H9 (cell line): ENCODE measurements around the gene HAND1. TPM values are rescaled to one million over a fixed set of nuclear protein-coding genes. Genes with fewer than 3 reads are reported as not detected.

Experiments used
- DNase-seq: peaks from one replicate; pipeline ENCODE4 v3.0.0-alpha.2; 2017
- H2AFZ ChIP-seq: one replicate; pipeline ENCODE4 v1.6.1; 2013; ENCODE audit warnings: mild to moderate bottlenecking, low read length, control low read depth, moderate library complexity
- H2AK5ac ChIP-seq: 2 replicates; pipeline ENCODE4 v1.6.1; 2013; ENCODE audit warnings: low read length, control low read depth, mixed read lengths; ENCODE audit not compliant: insufficient read length
- H2BK120ac ChIP-seq: one replicate; pipeline ENCODE4 v1.6.1; 2013; ENCODE audit warnings: low read depth, mild to moderate bottlenecking, low read length, control low read depth, inconsistent platforms; ENCODE audit not compliant: poor library complexity, severe bottlenecking
- H2BK12ac ChIP-seq: 2 replicates; pipeline ENCODE4 v1.6.1; 2013; ENCODE audit warnings: low read length, control low read depth, mixed read lengths, low read depth; ENCODE audit not compliant: insufficient read length
- H2BK15ac ChIP-seq: 2 replicates; pipeline ENCODE4 v1.6.1; 2013; ENCODE audit warnings: low read depth, low read length, control low read depth
- H2BK20ac ChIP-seq: one replicate; pipeline ENCODE4 v1.6.1; 2013; ENCODE audit warnings: low read depth, mild to moderate bottlenecking, low read length, control low read depth, inconsistent platforms; ENCODE audit not compliant: poor library complexity, severe bottlenecking
- H2BK5ac ChIP-seq: 2 replicates; pipeline ENCODE4 v1.6.1; 2013; ENCODE audit warnings: low read length, control low read depth, mixed read lengths; ENCODE audit not compliant: insufficient read length
- H3K14ac ChIP-seq: 2 replicates; pipeline ENCODE4 v1.6.1; 2013; ENCODE audit warnings: low read length, control low read depth; ENCODE audit not compliant: insufficient read depth
- H3K18ac ChIP-seq: 2 replicates; pipeline ENCODE4 v1.6.1; 2013; ENCODE audit warnings: low read depth, mild to moderate bottlenecking, mixed read lengths, low read length, control low read depth; ENCODE audit not compliant: insufficient read length
- H3K23ac ChIP-seq: 2 replicates; pipeline ENCODE4 v1.6.1; 2013; ENCODE audit warnings: low read length, control low read depth, mixed read lengths, low read depth; ENCODE audit not compliant: insufficient read length
- H3K23me2 ChIP-seq: 2 replicates; pipeline ENCODE4 v1.6.1; 2013; ENCODE audit warnings: low read depth, mild to moderate bottlenecking, mixed read lengths, low read length, control low read depth; ENCODE audit not compliant: insufficient read length, poor library complexity, severe bottlenecking
- H3K27ac ChIP-seq: 2 replicates; pipeline ENCODE4 v1.5.1; 2013; ENCODE audit warnings: low read length, control low read depth, mixed read lengths, low read depth; ENCODE audit not compliant: insufficient read length
- H3K27me3 ChIP-seq: 2 replicates; pipeline ENCODE4 v1.6.1; 2013; ENCODE audit warnings: low read length, control low read depth, inconsistent platforms; ENCODE audit not compliant: insufficient read depth
- H3K4ac ChIP-seq: 2 replicates; pipeline ENCODE4 v1.6.1; 2013; ENCODE audit warnings: low read depth, mild to moderate bottlenecking, control low read depth, inconsistent platforms, low read length, moderate library complexity
- H3K4me1 ChIP-seq: 2 replicates; pipeline ENCODE4 v1.6.1; 2013; ENCODE audit warnings: low read length, control low read depth, inconsistent platforms; ENCODE audit not compliant: insufficient read depth
- H3K4me2 ChIP-seq: 2 replicates; pipeline ENCODE4 v1.6.1; 2013; ENCODE audit warnings: low read length, control low read depth, mixed read lengths; ENCODE audit not compliant: insufficient read length, insufficient read depth
- H3K56ac ChIP-seq: 2 replicates; pipeline ENCODE4 v1.6.1; 2013; ENCODE audit warnings: low read depth, mild to moderate bottlenecking, mixed read lengths, low read length, control low read depth; ENCODE audit not compliant: insufficient read length
- H3K79me1 ChIP-seq: 2 replicates; pipeline ENCODE4 v1.6.1; 2013; ENCODE audit warnings: low read depth, mild to moderate bottlenecking, moderate library complexity, low read length, control low read depth, inconsistent platforms; ENCODE audit not compliant: insufficient read depth, poor library complexity, severe bottlenecking
- H3K79me2 ChIP-seq: 2 replicates; pipeline ENCODE4 v1.6.1; 2013; ENCODE audit warnings: low read length, control low read depth, inconsistent platforms; ENCODE audit not compliant: insufficient read depth
- H3K9ac ChIP-seq: 2 replicates; pipeline ENCODE4 v1.6.1; 2013; ENCODE audit warnings: low read length, control low read depth, mixed read lengths; ENCODE audit not compliant: insufficient read length; ENCODE audit errors: extremely low read depth
- H3K9me3 ChIP-seq: one replicate; pipeline ENCODE4 v1.6.1; 2013; ENCODE audit warnings: low read depth, low read length, inconsistent platforms; ENCODE audit not compliant: control insufficient read depth
- H3T11ph ChIP-seq: one replicate; pipeline ENCODE4 v1.6.1; 2013; ENCODE audit warnings: mild to moderate bottlenecking, low read length, control low read depth, inconsistent platforms
- H4K20me1 ChIP-seq: one replicate; pipeline ENCODE4 v1.6.1; 2013; ENCODE audit not compliant: control insufficient read depth, insufficient read length, insufficient read depth
- H4K5ac ChIP-seq: 2 replicates; pipeline ENCODE4 v1.6.1; 2013; ENCODE audit warnings: low read depth, mild to moderate bottlenecking, mixed read lengths, low read length, control low read depth; ENCODE audit not compliant: insufficient read length
- H4K8ac ChIP-seq: replicated peaks from 2 replicates; pipeline ENCODE4 v1.6.1; 2013; ENCODE audit warnings: low read length, control low read depth, mixed read lengths, low read depth; ENCODE audit not compliant: insufficient read length
- H4K91ac ChIP-seq: 2 replicates; pipeline ENCODE4 v1.6.1; 2013; ENCODE audit warnings: low read depth, mild to moderate bottlenecking, moderate library complexity, mixed read lengths, low read length, control low read depth; ENCODE audit not compliant: insufficient read length
- H3K27ac Mint-ChIP-seq, 3 experiments: 2 replicates in 2 of 3; 3 replicates in 1 of 3; pipeline ENCODE4 v1.8.0; 2020 to 2021; ENCODE audit warnings: mixed read lengths in 3 of 3, mild to moderate bottlenecking in 1 of 3, moderate library complexity in 1 of 3
- H3K27me3 Mint-ChIP-seq: 2 replicates; pipeline ENCODE4 v1.8.0; 2021; ENCODE audit warnings: low read depth, mild to moderate bottlenecking, moderate library complexity, mixed read lengths
- H3K36me3 Mint-ChIP-seq, 3 experiments: 2 replicates in 2 of 3; 3 replicates in 1 of 3; pipeline ENCODE4 v1.8.0; 2020 to 2021; ENCODE audit warnings: low read depth in 3 of 3, mixed read lengths in 3 of 3; ENCODE audit not compliant: insufficient read depth in 1 of 3
- H3K4me1 Mint-ChIP-seq, 2 experiments: 2 replicates each; pipeline ENCODE4 v1.8.0; 2020; ENCODE audit warnings: mixed read lengths in 2 of 2
- H3K4me3 Mint-ChIP-seq, 2 experiments: 2 replicates in 1 of 2; 3 replicates in 1 of 2; pipeline ENCODE4 v1.8.0; 2020 to 2021; ENCODE audit warnings: mild to moderate bottlenecking in 2 of 2, mixed read lengths in 2 of 2, moderate library complexity in 1 of 2
- H3K9me3 Mint-ChIP-seq, 2 experiments: 2 replicates in 1 of 2; 3 replicates in 1 of 2; pipeline ENCODE4 v1.8.0; 2020; ENCODE audit warnings: mild to moderate bottlenecking in 2 of 2, mixed read lengths in 2 of 2, moderate library complexity in 1 of 2
- CTCF ChIP-seq: fragments of 200-600 bp; sonication (generic); conservative IDR thresholded peaks from 3 replicates; pipeline ENCODE4 v1.8.0; 2021; ENCODE audit warnings: antibody characterized with exemption, mild to moderate bottlenecking
- WGBS: extraction: QIAGEN DNeasy Blood & Tissue Kit; methylation state at CpG from one replicate; pipeline ENCODE4 v1.1.7; 2013; ENCODE audit warnings: missing lambda C conversion rate, low lambda C conversion rate, mixed read lengths; ENCODE audit not compliant: insufficient read length; ENCODE audit errors: extremely low coverage; 5-methylcytosine and 5-hydroxymethylcytosine counted together
- total RNA-seq: library from RNA; stranded (reverse); gene quantifications from 2 replicates; pipeline ENCODE4 v1.2.1, GENCODE V29; 2021

HAND1 gene
- total RNA-seq, 1 experiment from 2014 or later: not detected

GRCh38 chr5:154480847-154481246 lies 2.8 kb upstream of the HAND1 start:
- no peak for DNase-seq
- no peak overlapping the region for H2BK5ac ChIP-seq
- no peaks in the 10 kb centered on the region; the same call in none of the 2 replicates for H3K4me1 ChIP-seq
- no peak overlapping the region for H4K5ac ChIP-seq
- H3T11ph ChIP-seq: no peak overlapping the region
- no peak overlapping the region for H2BK12ac ChIP-seq
- H3K9ac ChIP-seq: no peak overlapping the region
- no peak overlapping the region for H2AK5ac ChIP-seq
- Mint-ChIP-seq H3K36me3 (peaks cover 0 to 3% (median 0%) of the 10 kb centered on the region in 3 experiments; a peak in 1 of 7 replicates), H3K27me3 (peaks cover 100% of the 10 kb centered on the region), H3K4me3 (no peak overlapping the region), H3K9me3 (peaks cover 0 to 2% of the 10 kb centered on the region in 2 experiments; a peak in 3 of 5 replicates), H3K27ac (no peak overlapping the region), H3K4me1 (peaks cover 66 to 80% of the 10 kb centered on the region in 2 experiments)
- H3K56ac ChIP-seq: no peak overlapping the region
- no peaks in the 10 kb centered on the region for H3K9me3 ChIP-seq
- WGBS: no CpG with 5 or more reads among the region's 3 CpGs
- peaks cover 4% of the 10 kb centered on the region for H4K20me1 ChIP-seq
- H2BK15ac ChIP-seq: no peak overlapping the region
- no peak overlapping the region for H4K91ac ChIP-seq
- no peak overlapping the region for H3K27ac ChIP-seq
- H3K23me2 ChIP-seq: peaks cover 21% of the 10 kb centered on the region
- no peak overlapping the region for H4K8ac ChIP-seq
- no peak overlapping the region for H3K14ac ChIP-seq
- no peaks in the 10 kb centered on the region for H3K79me2 ChIP-seq
- TF ChIP-seq CTCF: no peak
- no peak overlapping the region for H3K23ac ChIP-seq
- peaks cover 96% of the 10 kb centered on the region for H3K27me3 ChIP-seq
- no peak overlapping the region for H3K4ac ChIP-seq
- H3K18ac ChIP-seq: no peak overlapping the region
- no peak overlapping the region for H2BK120ac ChIP-seq
- no peak overlapping the region for H2BK20ac ChIP-seq
- no peaks in the 10 kb centered on the region for H3K79me1 ChIP-seq
- no peak overlapping the region for H3K4me2 ChIP-seq
- no peak overlapping the region for H2AFZ ChIP-seq
